ENCODE data around the gene EIPR1. TPM values are rescaled to one million over a fixed set of nuclear protein-coding genes. Genes with fewer than 3 reads are reported as not detected.

Gene EIPR1
- total RNA-seq, 1 experiment from 2014 or later = 27.8 TPM

GRCh38 chr2:3267869-3268704 lies 109.5 kb downstream of the EIPR1 start:
- no peak overlapping the region for H2BK120ac ChIP-seq (ENCODE audit: low read depth, low read length, poor library complexity, severe bottlenecking)
- no peak overlapping the region for H3K23ac ChIP-seq (ENCODE audit: insufficient read length, low read depth, low read length)
- Mint-ChIP-seq H3K27ac (no peak overlapping the region), H3K9me3 (no peaks in the 10 kb centered on the region), H3K4me3 (no peak overlapping the region), H3K36me3 (ENCODE audit: insufficient read depth in 1 of 3, low read depth in 3 of 3) (peaks cover 3 to 11% (median 8%) of the 10 kb centered on the region in 3 experiments; a peak in 3 of 7 replicates), H3K27me3 (ENCODE audit: low read depth) (0 out of 2 replicates have a peak, but pooled peaks cover 2% of the 10 kb centered on the region), H3K4me1 (peaks cover 24 to 28% of the 10 kb centered on the region in 2 experiments)
- H2AK5ac ChIP-seq (ENCODE audit: insufficient read length, low read length) = no peak overlapping the region
- peaks cover 9% of the 10 kb centered on the region for H3K79me1 ChIP-seq (ENCODE audit: insufficient read depth, low read depth, low read length, poor library complexity, severe bottlenecking)
- no peaks in the 10 kb centered on the region for H3K9me3 ChIP-seq (ENCODE audit: control insufficient read depth, low read depth, low read length)
- WGBS (ENCODE audit: extremely low coverage, insufficient read length, low lambda C conversion rate) = no CpG with 5 or more reads among the region's 20 CpGs
- H3K9ac ChIP-seq (ENCODE audit: extremely low read depth, insufficient read length, low read length) = no peak overlapping the region
- H3K14ac ChIP-seq (ENCODE audit: insufficient read depth, low read length) = peak overlapping the region; percentile 81
- no peak for TF ChIP-seq CTCF (conservative IDR thresholded peaks at IDR 0.05)
- H4K5ac ChIP-seq (ENCODE audit: insufficient read length, low read depth, low read length) = no peak overlapping the region
- peak overlapping the region; percentile 36 for H4K91ac ChIP-seq (ENCODE audit: insufficient read length, low read depth, low read length)
- no peak overlapping the region for H3K4me2 ChIP-seq (ENCODE audit: insufficient read depth, insufficient read length, low read length)
- DNase-seq = no peak
- no peak overlapping the region for H4K8ac ChIP-seq (replicated peaks; ENCODE audit: insufficient read length, low read depth, low read length)
- no peak overlapping the region for H3K56ac ChIP-seq (ENCODE audit: insufficient read length, low read depth, low read length)
- no peak overlapping the region for H2BK20ac ChIP-seq (ENCODE audit: low read depth, low read length, poor library complexity, severe bottlenecking)
- no peak overlapping the region for H3T11ph ChIP-seq (ENCODE audit: low read length)
- no peak overlapping the region for H2BK5ac ChIP-seq (ENCODE audit: insufficient read length, low read length)
- H3K23me2 ChIP-seq (ENCODE audit: insufficient read length, low read depth, low read length, poor library complexity, severe bottlenecking) = no peaks in the 10 kb centered on the region
- no peaks in the 10 kb centered on the region; the same call in 1 of the 2 replicates for H3K4me1 ChIP-seq (ENCODE audit: insufficient read depth, low read length)
- no peak overlapping the region for H3K18ac ChIP-seq (ENCODE audit: insufficient read length, low read depth, low read length)
- no peak overlapping the region for H3K4ac ChIP-seq (ENCODE audit: low read depth, low read length)
- H2BK12ac ChIP-seq (ENCODE audit: insufficient read length, low read depth, low read length) = no peak overlapping the region
- H2AFZ ChIP-seq (ENCODE audit: low read length) = no peak overlapping the region
- H3K27me3 ChIP-seq (ENCODE audit: insufficient read depth, low read length) = no peaks in the 10 kb centered on the region
- H3K27ac ChIP-seq (ENCODE audit: insufficient read length, low read depth, low read length) = no peak overlapping the region
- no peaks in the 10 kb centered on the region for H4K20me1 ChIP-seq (ENCODE audit: control insufficient read depth, insufficient read depth, insufficient read length)
- no peak overlapping the region for H2BK15ac ChIP-seq (ENCODE audit: low read depth, low read length)
- no peaks in the 10 kb centered on the region for H3K79me2 ChIP-seq (ENCODE audit: insufficient read depth, low read length)
